ENCODE data around the gene SLC22A7.

The SLC22A7 gene

DNA sequence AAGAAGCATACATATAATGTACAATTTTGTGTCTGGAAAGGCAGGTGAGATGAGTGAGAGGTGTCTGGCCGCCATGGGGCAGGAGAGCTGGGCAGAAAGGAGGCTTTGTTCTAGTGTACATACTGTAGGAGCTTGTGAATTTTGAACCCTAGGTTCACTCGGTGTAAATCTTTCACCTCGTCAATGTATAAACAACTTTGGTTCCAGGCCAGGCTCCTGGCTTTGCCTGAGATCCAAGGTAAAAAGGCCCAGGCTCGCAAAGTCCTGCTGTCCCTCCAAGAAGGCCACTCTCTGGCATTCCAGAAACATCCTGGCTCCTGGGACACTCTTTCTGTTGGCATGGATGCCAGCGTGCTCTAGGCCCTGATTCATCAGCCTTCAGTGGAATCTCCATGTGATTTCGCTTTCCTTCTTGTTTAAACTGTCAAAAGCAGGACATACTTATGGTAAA lies 7.1 kb upstream of the SLC22A7 start:
- DNase-seq (ENCODE audit: extremely low spot score) = no peak
- no peak for TF ChIP-seq CTCF (IDR thresholded peaks at IDR 0.05; ENCODE audit: control extremely low read depth, extremely low read depth, low read depth, missing control alignments)
- ChIA-PET POLR2A (no interaction called here), CTCF (interaction anchor here (1.2 kb wide), 1 partner anchor 24 kb away, joined by 3 read pairs; no protein-coding TSS in a partner anchor)

GRCh38 chr6:43291708-43292107 lies 6.4 kb upstream of the SLC22A7 start:
- CTCF ChIA-PET = interaction anchor here (1.2 kb wide), 1 partner anchor 23 kb away, joined by 3 read pairs; no protein-coding TSS in a partner anchor
- no peak for DNase-seq (ENCODE audit: extremely low spot score)
- POLR2A ChIA-PET = no interaction called here
- TF ChIP-seq CTCF (IDR thresholded peaks at IDR 0.05; ENCODE audit: control extremely low read depth, extremely low read depth, low read depth, missing control alignments) = no peak

GRCh38 chr6:43292341-43292740 lies 5.7 kb upstream of the SLC22A7 start:
- no peak for TF ChIP-seq CTCF (IDR thresholded peaks at IDR 0.05; ENCODE audit: control extremely low read depth, extremely low read depth, low read depth, missing control alignments)
- CTCF ChIA-PET = no interaction called here
- POLR2A ChIA-PET = no interaction called here
- no peak for DNase-seq (ENCODE audit: extremely low spot score)

DNA sequence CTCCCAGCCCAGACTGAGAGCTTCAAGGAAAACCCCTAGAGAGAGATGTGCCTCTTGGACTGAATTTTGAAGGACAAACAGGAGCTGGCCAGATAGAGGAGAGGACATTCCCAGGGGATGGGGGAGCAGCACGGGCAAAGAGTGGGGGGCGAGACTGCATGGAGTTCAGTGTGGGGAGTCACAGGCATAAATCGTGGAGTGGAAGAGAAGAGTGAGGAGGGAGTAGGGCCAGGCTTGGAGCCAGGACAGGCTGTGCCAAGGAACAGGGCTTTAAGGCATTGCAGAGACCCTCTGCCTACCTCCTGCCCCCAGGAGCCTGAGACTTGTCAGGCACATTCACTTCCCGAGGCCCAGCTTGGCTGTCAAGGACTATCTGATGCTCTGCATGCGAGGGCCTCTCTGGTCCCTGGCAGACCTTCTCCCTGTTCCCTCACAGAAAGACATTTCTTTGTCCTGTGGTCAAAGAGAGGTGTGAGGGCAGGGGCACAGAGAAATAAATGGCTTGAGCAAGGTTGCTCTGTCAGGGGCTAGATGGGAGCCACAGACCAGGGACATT lies 5.2 kb upstream of the SLC22A7 start:
- no peak for TF ChIP-seq CTCF (IDR thresholded peaks at IDR 0.05; ENCODE audit: control extremely low read depth, extremely low read depth, low read depth, missing control alignments)
- CTCF ChIA-PET = no interaction called here
- POLR2A ChIA-PET = no interaction called here

GRCh38 chr6:43293698-43294097 lies 4.4 kb upstream of the SLC22A7 start:
- DNase-seq (ENCODE audit: extremely low spot score) = no peak
- no peak for TF ChIP-seq CTCF (IDR thresholded peaks at IDR 0.05; ENCODE audit: control extremely low read depth, extremely low read depth, low read depth, missing control alignments)
- POLR2A ChIA-PET = no interaction called here
- CTCF ChIA-PET = no interaction called here

More for the DNA sequence above, 5.2 kb upstream of the SLC22A7 start:
- DNase-seq (ENCODE audit: extremely low spot score) = no peak

- no peak for TF ChIP-seq CTCF (IDR thresholded peaks at IDR 0.05; ENCODE audit: control extremely low read depth, extremely low read depth, low read depth, missing control alignments)
- POLR2A ChIA-PET = no interaction called here
- CTCF ChIA-PET = interaction anchor here (3.7 kb wide), 1 partner anchor 13 kb away, joined by 24 read pairs; the partner anchor contains the start of gene CRIP3
- DNase-seq (ENCODE audit: extremely low spot score) = no peak
Measured at GRCh38 chr6:43294536-43294935, 3.5 kb upstream of the SLC22A7 start.

Measured in GM10248 (cell line).